GM19193 (cell line): Measurements from ENCODE around the gene CENPT.

Source experiments
- POLR2A ChIP-seq: IDR thresholded peaks from 4 replicates; pipeline ENCODE4 v1.6.1; 2011; ENCODE audit not compliant: insufficient read depth, insufficient read length; ENCODE audit errors: extremely low read depth

The CENPT gene

DNA sequence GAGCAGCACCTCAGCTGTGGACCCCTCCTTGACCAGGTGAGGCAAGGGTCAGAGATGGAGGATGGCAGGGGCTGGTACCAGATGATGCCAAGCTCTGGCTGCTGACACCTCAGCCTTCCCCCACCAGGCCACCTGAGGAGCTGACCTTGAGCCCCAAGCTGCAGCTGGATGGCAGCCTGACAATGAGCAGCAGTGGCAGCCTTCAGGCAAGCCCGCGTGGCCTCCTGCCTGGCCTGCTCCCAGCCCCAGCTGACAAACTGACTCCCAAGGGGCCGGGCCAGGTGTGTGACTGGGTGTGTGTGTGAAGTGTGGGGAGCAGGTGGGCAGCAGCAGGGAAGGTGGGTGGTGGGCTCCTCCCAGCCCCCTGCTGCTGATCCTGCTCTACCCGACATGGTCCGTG, 32.4 kb upstream of the CENPT start:
- no peak for TF ChIP-seq POLR2A

DNA sequence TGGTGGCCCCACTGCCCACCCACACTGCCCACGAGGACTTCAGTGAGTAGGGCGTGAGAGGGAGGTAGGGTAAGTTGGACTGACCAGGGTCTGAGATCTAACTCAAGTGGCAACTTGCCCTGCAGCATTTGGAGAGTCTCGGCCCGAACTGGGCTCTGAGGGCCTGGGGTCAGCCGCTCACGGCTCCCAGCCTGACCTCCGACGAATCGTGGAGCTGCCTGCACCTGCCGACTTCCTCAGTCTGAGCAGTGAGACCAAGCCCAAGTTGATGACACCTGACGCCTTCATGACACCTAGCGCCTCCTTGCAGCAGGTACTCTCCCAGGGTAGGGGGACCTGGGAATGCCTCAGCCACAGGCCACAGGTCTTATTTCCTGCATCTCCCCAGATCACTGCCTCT, 32.0 kb upstream of the CENPT start:
- TF ChIP-seq POLR2A, result no peak

DNA sequence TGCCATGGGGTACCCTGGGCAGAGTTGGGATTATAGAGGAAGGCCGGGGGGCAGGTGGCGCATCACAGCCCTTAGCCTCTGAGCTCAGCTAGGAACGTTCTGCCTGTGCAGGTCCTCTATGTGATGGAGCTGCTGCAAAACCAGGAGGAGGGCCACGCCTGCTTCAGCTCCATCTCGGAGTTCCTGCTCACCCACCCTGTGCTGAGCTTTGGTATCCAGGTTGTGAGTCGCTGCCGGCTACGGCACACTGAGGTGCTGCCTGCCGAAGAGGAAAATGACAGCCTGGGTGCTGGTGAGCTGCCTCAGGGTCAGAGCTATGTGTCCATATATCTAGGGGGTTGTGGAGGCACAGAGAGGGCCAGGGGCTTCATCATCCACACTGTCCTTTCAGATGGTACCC, 31.4 kb upstream of the CENPT start:
- no peak for TF ChIP-seq POLR2A

- no peak for TF ChIP-seq POLR2A
These were observed 30.7 kb upstream of the CENPT start for GRCh38 chr16:67878232-67878631.

- no peak for TF ChIP-seq POLR2A
These were observed 29.6 kb upstream of the CENPT start for GRCh38 chr16:67877064-67877463.

GRCh38 chr16:67874372-67874771, 26.9 kb upstream of the CENPT start:
- TF ChIP-seq POLR2A, result no peak

- TF ChIP-seq POLR2A, result no peak
These were observed 26.2 kb upstream of the CENPT start for GRCh38 chr16:67873435-67874370.

GRCh38 chr16:67872631-67873434, 25.3 kb upstream of the CENPT start, which contains the start of gene EDC4:
EDC4 (plus strand) TSS chr16:67873052; CDS start chr16:67873262, 210 bp downstream.
- TF ChIP-seq POLR2A, result peak; percentile 80

DNA sequence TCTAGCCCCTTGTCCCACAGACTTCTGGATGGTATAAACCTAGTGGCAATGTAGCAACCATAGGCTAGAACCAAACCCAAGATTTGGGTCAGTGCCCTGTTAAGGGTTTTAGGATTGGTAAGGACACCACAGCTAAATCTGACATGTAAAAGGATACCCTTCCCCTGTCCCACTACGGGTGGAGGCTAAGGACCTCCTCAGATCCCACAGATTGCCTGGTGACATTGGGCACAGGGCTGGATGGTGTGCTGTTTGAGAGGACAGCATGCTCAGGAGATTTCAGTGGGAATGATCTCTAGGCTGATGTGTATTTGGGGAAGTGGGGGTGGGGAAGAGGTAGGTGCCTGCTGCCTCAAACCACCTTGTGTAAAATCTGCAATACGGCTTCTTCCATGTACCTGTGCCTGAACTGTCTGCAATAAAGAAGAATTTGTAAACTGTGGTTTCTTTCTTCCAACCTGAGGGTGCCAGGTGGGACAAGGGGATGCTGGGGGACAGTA, 24.7 kb upstream of the CENPT start:
- no peak for TF ChIP-seq POLR2A

GRCh38 chr16:67871256-67871655, 23.8 kb upstream of the CENPT start:
- TF ChIP-seq POLR2A, result no peak

GRCh38 chr16:67869653-67870052, 22.2 kb upstream of the CENPT start:
- TF ChIP-seq POLR2A, result no peak

GRCh38 chr16:67868290-67868689, 20.8 kb upstream of the CENPT start:
- no peak for TF ChIP-seq POLR2A

DNA sequence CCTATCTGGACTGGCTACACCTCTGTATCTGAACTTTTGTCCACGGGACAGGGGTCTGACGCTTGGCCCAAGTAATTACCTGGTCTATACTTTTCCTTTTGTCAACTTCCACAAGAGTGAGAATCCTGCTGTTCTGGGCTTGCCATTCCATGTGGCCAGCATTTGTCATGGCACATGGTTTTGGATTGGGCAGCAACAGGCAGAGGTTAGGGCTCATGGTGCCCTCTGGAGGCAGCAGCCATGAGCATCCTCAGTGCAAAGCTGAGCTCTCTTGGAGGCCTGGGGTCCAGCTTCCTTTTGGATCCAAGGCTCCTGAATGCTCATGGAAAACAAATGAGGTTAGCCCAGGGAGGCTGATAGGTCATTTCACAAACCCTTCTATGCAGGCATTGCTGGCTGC, 17.8 kb upstream of the CENPT start:
- no peak for TF ChIP-seq POLR2A

- no peak for TF ChIP-seq POLR2A
These were observed 17.1 kb upstream of the CENPT start for GRCh38 chr16:67864594-67864993.
